Loucy (cell line): ENCODE measurements around the gene APIP.

ENCODE experiments used
- EZH2phosphoT487 ChIP-seq: fragments of 200-600 bp; IDR thresholded peaks from 2 replicates; pipeline ENCODE4 v1.6.1; 2018; ENCODE audit warnings: antibody characterized with exemption, mild to moderate bottlenecking, moderate library complexity, borderline replicate concordance
- TF ChIP-seq, protein P1 (sequence below): fragments of 200-600 bp; sonication (generic); conservative IDR thresholded peaks from 2 replicates; pipeline ENCODE4 v1.5.1; 2014; ENCODE audit warnings: mild to moderate bottlenecking, antibody characterized with exemption, low read length

DNA sequence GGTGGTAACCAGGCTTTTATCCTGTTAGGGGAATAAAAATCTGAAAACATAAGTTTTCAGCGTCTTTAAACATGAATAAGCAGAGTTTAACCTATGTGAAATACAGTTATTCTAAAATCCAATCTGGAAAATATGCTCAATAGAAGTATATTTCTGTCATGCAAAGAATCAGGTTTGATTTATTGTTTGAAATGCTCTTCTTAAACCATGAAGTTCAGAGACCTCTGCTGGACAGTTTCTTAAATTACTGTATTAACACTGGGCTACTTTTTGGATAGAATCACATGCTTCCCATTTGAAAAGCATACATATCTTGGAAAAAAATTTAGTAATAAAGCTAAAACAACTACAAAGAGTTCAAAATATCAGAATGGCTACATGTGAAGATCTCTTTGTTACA, 25.4 kb downstream of the APIP start:
- TF ChIP-seq, protein P1, sequence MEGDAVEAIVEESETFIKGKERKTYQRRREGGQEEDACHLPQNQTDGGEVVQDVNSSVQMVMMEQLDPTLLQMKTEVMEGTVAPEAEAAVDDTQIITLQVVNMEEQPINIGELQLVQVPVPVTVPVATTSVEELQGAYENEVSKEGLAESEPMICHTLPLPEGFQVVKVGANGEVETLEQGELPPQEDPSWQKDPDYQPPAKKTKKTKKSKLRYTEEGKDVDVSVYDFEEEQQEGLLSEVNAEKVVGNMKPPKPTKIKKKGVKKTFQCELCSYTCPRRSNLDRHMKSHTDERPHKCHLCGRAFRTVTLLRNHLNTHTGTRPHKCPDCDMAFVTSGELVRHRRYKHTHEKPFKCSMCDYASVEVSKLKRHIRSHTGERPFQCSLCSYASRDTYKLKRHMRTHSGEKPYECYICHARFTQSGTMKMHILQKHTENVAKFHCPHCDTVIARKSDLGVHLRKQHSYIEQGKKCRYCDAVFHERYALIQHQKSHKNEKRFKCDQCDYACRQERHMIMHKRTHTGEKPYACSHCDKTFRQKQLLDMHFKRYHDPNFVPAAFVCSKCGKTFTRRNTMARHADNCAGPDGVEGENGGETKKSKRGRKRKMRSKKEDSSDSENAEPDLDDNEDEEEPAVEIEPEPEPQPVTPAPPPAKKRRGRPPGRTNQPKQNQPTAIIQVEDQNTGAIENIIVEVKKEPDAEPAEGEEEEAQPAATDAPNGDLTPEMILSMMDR: peak; percentile 75
- TF ChIP-seq EZH2phosphoT487: no peak
